Mesendoderm (in vitro differentiated cells): ENCODE results near the gene METAP2.

Experiments used
- DNase-seq: peaks from one replicate; pipeline ENCODE4 v3.0.0; 2013
- H2AK5ac ChIP-seq: 2 replicates; pipeline ENCODE4 v1.6.1; 2013; ENCODE audit warnings: low read length, inconsistent platforms
- H2BK120ac ChIP-seq: 2 replicates; pipeline ENCODE4 v1.6.1; 2013; ENCODE audit warnings: low read depth, mild to moderate bottlenecking, low read length, moderate library complexity, mixed read lengths
- H2BK15ac ChIP-seq: replicated peaks from 2 replicates; pipeline ENCODE4 v1.6.1; 2013; ENCODE audit warnings: low read depth, mild to moderate bottlenecking, moderate library complexity
- H2BK5ac ChIP-seq: 2 replicates; pipeline ENCODE4 v1.6.1; 2013; ENCODE audit warnings: low read length, inconsistent platforms
- H3K18ac ChIP-seq: 2 replicates; pipeline ENCODE4 v1.6.1; 2013; ENCODE audit warnings: mild to moderate bottlenecking, low read length, mixed read lengths
- H3K23ac ChIP-seq: one replicate; pipeline ENCODE4 v1.6.1; 2013; ENCODE audit warnings: low read length
- H3K27ac ChIP-seq: 2 replicates; pipeline ENCODE4 v1.5.1; 2013; ENCODE audit warnings: low read depth, mild to moderate bottlenecking, inconsistent platforms, low read length, moderate library complexity
- H3K27me3 ChIP-seq: 2 replicates; pipeline ENCODE4 v1.6.1; 2013; ENCODE audit warnings: low read length, control low read depth, mild to moderate bottlenecking, inconsistent platforms; ENCODE audit not compliant: insufficient read depth, poor library complexity
- H3K36me3 ChIP-seq: 2 replicates; pipeline ENCODE4 v1.6.1; 2013; ENCODE audit warnings: low read length, inconsistent platforms; ENCODE audit not compliant: control insufficient read depth, insufficient read depth
- H3K4ac ChIP-seq: one replicate; pipeline ENCODE4 v1.6.1; 2013; ENCODE audit warnings: low read depth, mild to moderate bottlenecking, low read length, moderate library complexity
- H3K4me1 ChIP-seq: 2 replicates; pipeline ENCODE4 v1.6.1; 2013; ENCODE audit warnings: low read depth, low read length, inconsistent platforms; ENCODE audit not compliant: control insufficient read depth
- H3K4me2 ChIP-seq: 2 replicates; pipeline ENCODE4 v1.6.1; 2013; ENCODE audit warnings: low read length
- H3K4me3 ChIP-seq: 2 replicates; pipeline ENCODE4 v1.5.1; 2013; ENCODE audit warnings: mild to moderate bottlenecking, low read length
- H3K56ac ChIP-seq: one replicate; pipeline ENCODE4 v1.6.1; 2013; ENCODE audit warnings: low read length
- H3K79me1 ChIP-seq: 2 replicates; pipeline ENCODE4 v1.6.1; 2013; ENCODE audit warnings: low read length, inconsistent platforms
- H3K79me2 ChIP-seq: 2 replicates; pipeline ENCODE4 v1.6.1; 2013; ENCODE audit warnings: mild to moderate bottlenecking, low read length; ENCODE audit not compliant: control insufficient read depth, insufficient read depth
- H3K9ac ChIP-seq: 2 replicates; pipeline ENCODE4 v1.6.1; 2013; ENCODE audit warnings: low read length, inconsistent platforms
- H4K5ac ChIP-seq: one replicate; pipeline ENCODE4 v1.6.1; 2013; ENCODE audit warnings: low read length
- H4K8ac ChIP-seq: one replicate; pipeline ENCODE4 v1.6.1; 2013; ENCODE audit warnings: low read depth, mild to moderate bottlenecking, control low read depth, low read length, moderate library complexity
- WGBS: extraction: QIAGEN DNeasy Blood & Tissue Kit; methylation state at CpG from one replicate; pipeline ENCODE4 v1.1.7; 2013; ENCODE audit warnings: low lambda C conversion rate, missing lambda C conversion rate; ENCODE audit not compliant: insufficient coverage; ENCODE audit errors: extremely low coverage; 5-methylcytosine and 5-hydroxymethylcytosine counted together

METAP2 gene

GRCh38 chr12:95513599-95513998 is 39.6 kb downstream of the METAP2 start:
- Histone ChIP-seq H2BK5ac (no peak overlapping the region), H3K4me1 (peaks cover 3% of the 10 kb centered on the region), H3K56ac (no peak overlapping the region), H3K9ac (no peak overlapping the region), H3K36me3 (peaks cover 3% of the 10 kb centered on the region), H2BK15ac (no peak overlapping the region), H3K4me2 (no peak overlapping the region), H3K18ac (no peak overlapping the region), H2BK120ac (no peak overlapping the region), H3K4me3 (no peak overlapping the region), H4K8ac (no peak overlapping the region), H3K79me1 (peaks cover 2% of the 10 kb centered on the region), H2AK5ac (no peak overlapping the region), H3K23ac (no peak overlapping the region), H4K5ac (no peak overlapping the region), H3K27ac (no peak overlapping the region), H3K4ac (no peak overlapping the region), H3K79me2 (no peaks in the 10 kb centered on the region), H3K27me3 (no peaks in the 10 kb centered on the region)
- WGBS: no CpG with 5 or more reads among the region's 5 CpGs
- no peak for DNase-seq

GRCh38 chr12:95515197-95515596 is 41.2 kb downstream of the METAP2 start:
- H3K4me1 ChIP-seq: peaks cover 3% of the 10 kb centered on the region
- no peak overlapping the region for H3K4me2 ChIP-seq
- no peaks in the 10 kb centered on the region for H3K79me2 ChIP-seq
- peaks cover 3% of the 10 kb centered on the region for H3K36me3 ChIP-seq
- no peak overlapping the region for H2AK5ac ChIP-seq
- no peak overlapping the region for H3K27ac ChIP-seq
- H3K4ac ChIP-seq: no peak overlapping the region
- H2BK15ac ChIP-seq: no peak overlapping the region
- no peak overlapping the region for H3K4me3 ChIP-seq
- no peak overlapping the region for H2BK5ac ChIP-seq
- H3K27me3 ChIP-seq: no peaks in the 10 kb centered on the region
- no peak overlapping the region for H4K5ac ChIP-seq
- no peak overlapping the region for H3K18ac ChIP-seq
- H3K23ac ChIP-seq: no peak overlapping the region
- WGBS: no CpG with 5 or more reads among the region's 3 CpGs
- no peak overlapping the region for H2BK120ac ChIP-seq
- H3K9ac ChIP-seq: no peak overlapping the region
- no peak overlapping the region for H4K8ac ChIP-seq
- H3K79me1 ChIP-seq: peaks cover 2% of the 10 kb centered on the region
- H3K56ac ChIP-seq: no peak overlapping the region
- DNase-seq: no peak

GRCh38 chr12:95516757-95517156 is 42.8 kb downstream of the METAP2 start:
- H3K4me1 ChIP-seq: peaks cover 2% of the 10 kb centered on the region
- no peak overlapping the region for H3K27ac ChIP-seq
- H2BK5ac ChIP-seq: no peak overlapping the region
- H2BK15ac ChIP-seq: no peak overlapping the region
- H3K18ac ChIP-seq: no peak overlapping the region
- H3K4me2 ChIP-seq: no peak overlapping the region
- no peak overlapping the region for H3K4me3 ChIP-seq
- no peak overlapping the region for H2BK120ac ChIP-seq
- no peak overlapping the region for H3K9ac ChIP-seq
- H4K8ac ChIP-seq: no peak overlapping the region
- no peak overlapping the region for H4K5ac ChIP-seq
- no peak for DNase-seq
- no peak overlapping the region for H3K56ac ChIP-seq
- peaks cover 3% of the 10 kb centered on the region for H3K36me3 ChIP-seq
- H3K79me2 ChIP-seq: no peaks in the 10 kb centered on the region
- H3K23ac ChIP-seq: no peak overlapping the region
- no peaks in the 10 kb centered on the region for H3K79me1 ChIP-seq
- H2AK5ac ChIP-seq: no peak overlapping the region
- no peak overlapping the region for H3K4ac ChIP-seq
- H3K27me3 ChIP-seq: no peaks in the 10 kb centered on the region

DNA sequence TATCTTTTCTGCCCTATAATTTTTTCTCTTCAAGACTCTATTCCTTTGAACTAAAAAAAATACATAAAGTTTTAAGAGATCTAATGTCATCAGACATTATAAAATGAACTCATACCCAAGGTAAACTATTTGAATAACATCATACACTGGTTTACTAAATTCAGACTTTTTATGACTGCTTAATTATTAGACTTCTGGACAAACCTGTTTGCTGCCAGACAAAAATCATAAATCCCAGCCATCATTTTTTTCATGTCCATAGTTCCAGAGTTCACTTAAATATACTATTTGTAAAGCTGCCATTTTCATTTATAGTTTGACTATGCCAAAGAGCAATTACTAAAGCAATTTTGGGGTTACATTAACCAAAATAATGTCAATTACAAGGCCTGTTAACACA is 43.3 kb downstream of the METAP2 start:
- Histone ChIP-seq H3K36me3 (peaks cover 3% of the 10 kb centered on the region), H3K27ac (no peak overlapping the region), H4K8ac (no peak overlapping the region), H3K18ac (no peak overlapping the region), H2BK5ac (no peak overlapping the region), H3K56ac (no peak overlapping the region), H3K4ac (no peak overlapping the region), H3K4me2 (no peak overlapping the region), H3K4me1 (no peaks in the 10 kb centered on the region), H2BK120ac (no peak overlapping the region), H3K27me3 (no peaks in the 10 kb centered on the region), H4K5ac (no peak overlapping the region), H2BK15ac (no peak overlapping the region), H3K79me2 (no peaks in the 10 kb centered on the region), H3K9ac (no peak overlapping the region), H3K4me3 (no peak overlapping the region), H2AK5ac (no peak overlapping the region), H3K23ac (no peak overlapping the region), H3K79me1 (no peaks in the 10 kb centered on the region)
- DNase-seq: no peak

GRCh38 chr12:95518944-95519343 is 45.0 kb downstream of the METAP2 start:
- H3K4ac ChIP-seq: no peak overlapping the region
- no peak overlapping the region for H3K4me2 ChIP-seq
- H3K9ac ChIP-seq: no peak overlapping the region
- no peak overlapping the region for H2BK15ac ChIP-seq
- no peak overlapping the region for H3K18ac ChIP-seq
- no peak overlapping the region for H3K4me3 ChIP-seq
- H3K27me3 ChIP-seq: no peaks in the 10 kb centered on the region
- no peak overlapping the region for H2BK120ac ChIP-seq
- DNase-seq: no peak
- H2AK5ac ChIP-seq: no peak overlapping the region
- no peak overlapping the region for H4K8ac ChIP-seq
- H4K5ac ChIP-seq: no peak overlapping the region
- no peak overlapping the region for H3K27ac ChIP-seq
- peaks cover 2% of the 10 kb centered on the region for H3K4me1 ChIP-seq
- no peaks in the 10 kb centered on the region for H3K36me3 ChIP-seq
- no peak overlapping the region for H2BK5ac ChIP-seq
- no peaks in the 10 kb centered on the region for H3K79me2 ChIP-seq
- H3K23ac ChIP-seq: no peak overlapping the region
- H3K79me1 ChIP-seq: no peaks in the 10 kb centered on the region
- no peak overlapping the region for H3K56ac ChIP-seq

DNA sequence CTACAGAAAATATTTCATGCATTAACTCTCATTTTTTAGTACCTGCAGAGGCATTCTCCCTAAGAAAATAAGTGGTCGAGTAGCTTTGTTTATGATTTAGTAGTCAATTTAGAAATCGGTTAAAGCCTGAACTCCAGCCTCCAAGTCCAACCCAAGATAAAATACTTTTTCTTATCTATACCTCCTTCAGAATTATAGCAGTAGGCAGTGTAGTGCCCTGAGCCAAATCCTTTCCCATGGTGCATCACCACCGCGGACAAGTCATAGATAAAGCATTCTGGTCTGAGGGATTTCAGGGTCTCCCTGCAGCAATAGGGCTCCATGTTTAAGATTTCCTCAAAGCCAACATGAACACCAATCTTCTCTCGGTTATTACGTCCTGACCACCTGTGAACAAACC is 46.9 kb downstream of the METAP2 start:
- H3K9ac ChIP-seq: no peak overlapping the region
- H3K27ac ChIP-seq: no peak overlapping the region
- no peaks in the 10 kb centered on the region for H3K36me3 ChIP-seq
- no peak overlapping the region for H3K4ac ChIP-seq
- H4K5ac ChIP-seq: no peak overlapping the region
- no peak overlapping the region for H2BK15ac ChIP-seq
- no CpG with 5 or more reads among the region's 6 CpGs for WGBS
- no peak overlapping the region for H2BK5ac ChIP-seq
- H3K56ac ChIP-seq: no peak overlapping the region
- H3K79me2 ChIP-seq: no peaks in the 10 kb centered on the region
- H2BK120ac ChIP-seq: no peak overlapping the region
- H3K4me1 ChIP-seq: peaks cover 2% of the 10 kb centered on the region
- no peak overlapping the region for H3K4me3 ChIP-seq
- no peak for DNase-seq
- H3K27me3 ChIP-seq: no peaks in the 10 kb centered on the region
- no peak overlapping the region for H3K4me2 ChIP-seq
- H3K18ac ChIP-seq: no peak overlapping the region
- H2AK5ac ChIP-seq: no peak overlapping the region
- no peaks in the 10 kb centered on the region for H3K79me1 ChIP-seq
- no peak overlapping the region for H4K8ac ChIP-seq
- H3K23ac ChIP-seq: no peak overlapping the region
